T-helper 1 cell treated with Interleukin-12 subunit alpha and Interleukin-12 subunit beta and Interleukin-4 antibody, amounts not matched to agents 30 μg/mL and 1 μg/mL, for 36 hours (primary cell): ENCODE results near the gene PHF24.
"Not testable (repeated sequence)": the region's sequence is repeated elsewhere in the genome, so short reads cannot be mapped to it uniquely, and the experiment has no call there.

Experiments
- H3K27ac Mint-ChIP-seq: one replicate; pipeline ENCODE4 v1.8.0; 2021; ENCODE audit warnings: mild to moderate bottlenecking, mixed read lengths
- H3K27me3 Mint-ChIP-seq: one replicate; pipeline ENCODE4 v1.8.0; 2021; ENCODE audit warnings: low read depth, mixed read lengths
- H3K36me3 Mint-ChIP-seq: one replicate; pipeline ENCODE4 v1.8.0; 2021; ENCODE audit warnings: low read depth, mixed read lengths
- H3K4me1 Mint-ChIP-seq: one replicate; pipeline ENCODE4 v1.8.0; 2021; ENCODE audit warnings: low read depth, mixed read lengths
- H3K4me3 Mint-ChIP-seq: one replicate; pipeline ENCODE4 v1.8.0; 2021; ENCODE audit warnings: mild to moderate bottlenecking, moderate library complexity, mixed read lengths
- H3K9me3 Mint-ChIP-seq: one replicate; pipeline ENCODE4 v1.8.0; 2021; ENCODE audit warnings: mixed read lengths

Gene PHF24

DNA sequence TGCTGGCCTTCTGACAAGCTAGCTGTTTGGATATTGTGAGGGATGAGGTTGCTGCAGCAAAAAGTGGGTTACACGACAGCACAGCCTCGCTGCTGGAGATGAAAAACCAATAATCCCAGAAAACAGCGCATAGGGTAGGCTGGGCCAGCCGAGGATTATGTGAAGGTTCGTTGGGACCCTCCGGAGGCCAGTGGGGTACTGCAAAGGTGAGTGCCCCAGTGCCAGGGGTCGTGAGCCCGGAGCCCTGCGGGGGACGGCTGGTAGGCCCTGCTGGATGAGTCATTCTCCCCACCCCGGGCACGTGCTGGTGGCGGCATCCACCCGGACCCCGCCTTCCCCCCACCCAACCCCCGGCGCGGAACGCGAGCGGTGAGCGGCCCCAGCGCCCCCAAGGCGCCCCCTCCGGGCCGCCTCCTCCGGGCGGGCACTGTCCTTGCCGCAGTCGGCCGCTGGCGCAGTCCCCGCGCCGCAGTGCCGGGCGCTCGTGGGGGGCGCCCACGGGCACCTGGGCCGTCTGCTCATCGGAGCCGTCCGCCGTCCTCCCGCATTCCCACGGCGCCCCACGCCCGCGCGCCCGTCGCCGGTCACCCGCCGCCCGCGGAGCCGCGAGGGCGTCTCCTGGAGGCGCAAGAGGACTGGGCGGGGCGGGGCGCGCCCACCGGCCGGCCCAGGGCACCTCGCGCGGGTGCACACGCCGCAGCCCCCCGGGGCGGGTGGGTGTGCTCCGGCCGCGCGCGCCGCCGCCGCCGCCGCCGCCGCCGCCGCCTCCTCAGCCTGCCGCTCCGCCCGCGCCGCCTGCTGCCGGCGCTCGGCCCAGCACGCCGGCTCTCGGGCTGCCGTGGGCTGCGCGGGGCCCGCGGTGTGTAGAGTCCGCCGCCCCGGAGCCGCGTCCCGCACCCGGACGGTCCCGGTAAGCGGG, at the start of gene PHF24:
PHF24 (plus strand) TSS at position 794 of the 919 bp plus-strand sequence. CDS start 13,014 bp downstream, outside the sequence.
- Mint-ChIP-seq H3K4me3 (peak within 1 kb of the TSS; percentile 16), H3K4me1 (peaks cover 9% of the 10 kb centered on the region), H3K9me3 (no peaks in the 10 kb centered on the region), H3K27ac (no peak within 1 kb of the TSS), H3K27me3 (peaks cover 72% of the 10 kb centered on the region), H3K36me3 (no peaks in the 10 kb centered on the region)

DNA sequence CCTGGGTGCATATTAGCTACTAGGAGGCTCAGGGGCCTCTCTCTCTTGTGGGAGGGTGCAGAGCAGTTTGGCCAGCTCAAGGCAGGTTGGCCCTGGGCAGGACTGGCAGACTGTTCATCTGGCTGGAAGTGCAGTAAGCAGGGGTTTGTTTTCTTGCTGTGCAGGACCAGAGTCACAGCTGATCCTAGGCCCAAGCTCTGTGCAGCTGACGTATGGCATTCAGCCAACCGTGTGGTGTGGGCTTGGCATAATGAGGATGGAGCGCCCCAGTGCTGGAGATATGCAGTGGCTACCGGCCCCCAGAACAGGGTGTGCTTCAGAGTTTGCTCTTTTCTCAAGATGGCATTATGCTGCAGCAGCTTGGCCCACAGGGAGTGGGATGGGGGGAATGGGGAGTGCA, 31.0 kb upstream of the PHF24 start:
- Mint-ChIP-seq H3K36me3 (peaks cover 5% of the 10 kb centered on the region), H3K9me3 (peaks cover 16% of the 10 kb centered on the region), H3K4me1 (peaks cover 2% of the 10 kb centered on the region), H3K4me3 (no peak overlapping the region), H3K27me3 (peaks cover 17% of the 10 kb centered on the region), H3K27ac (no peak overlapping the region)

DNA sequence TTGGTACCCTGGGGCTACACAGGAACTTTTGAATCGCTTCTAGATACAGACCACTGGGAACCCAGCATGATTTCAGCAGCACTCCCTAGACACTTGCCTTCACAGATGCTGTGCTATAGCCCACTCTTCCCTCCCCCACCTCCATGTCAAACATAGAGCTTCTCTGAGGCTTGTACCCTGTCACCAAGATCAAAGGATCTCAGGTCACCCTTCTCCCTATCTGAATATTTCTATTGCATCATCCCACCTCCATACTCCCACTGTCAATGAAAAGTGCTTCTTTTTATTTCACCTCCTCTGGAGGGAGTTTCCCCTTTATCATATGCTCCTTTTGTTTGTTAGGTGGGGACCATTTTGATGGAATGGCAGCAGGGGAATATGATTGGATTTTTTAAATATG, 29.2 kb upstream of the PHF24 start:
- Mint-ChIP-seq H3K4me3 (no peak overlapping the region), H3K27ac (no peak overlapping the region), H3K27me3 (peaks cover 17% of the 10 kb centered on the region), H3K36me3 (peaks cover 5% of the 10 kb centered on the region), H3K4me1 (peaks cover 2% of the 10 kb centered on the region), H3K9me3 (peaks cover 16% of the 10 kb centered on the region)

DNA sequence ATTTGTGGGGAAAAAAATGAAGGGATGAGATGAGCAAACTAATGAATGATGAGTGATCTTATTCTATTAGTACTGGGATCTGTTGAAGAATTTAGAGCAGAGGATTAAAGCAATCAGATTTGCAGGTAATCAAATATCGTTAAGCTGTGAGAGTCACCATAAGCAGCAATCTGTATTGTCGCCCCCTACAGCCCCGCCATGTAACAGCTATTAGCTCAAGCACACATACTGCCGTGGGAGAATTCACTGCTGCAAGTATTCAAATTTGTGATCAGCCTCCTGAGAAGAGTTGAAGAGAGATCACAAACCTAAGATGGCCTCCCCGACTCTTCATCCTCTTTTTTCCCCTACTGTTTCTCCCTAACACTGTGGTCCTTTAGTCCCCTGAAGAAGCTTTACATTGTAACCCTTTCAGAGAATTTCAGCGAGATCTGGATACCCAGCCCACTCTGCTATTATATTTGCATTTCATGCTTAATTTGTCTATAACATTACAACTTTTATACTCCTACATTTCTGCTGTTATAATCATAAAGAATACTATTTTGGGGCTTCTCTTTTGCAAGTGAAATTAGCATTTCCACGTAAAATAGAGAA, 28.5 kb upstream of the PHF24 start:
- H3K27me3 Mint-ChIP-seq = peaks cover 17% of the 10 kb centered on the region
- H3K4me1 Mint-ChIP-seq = peaks cover 2% of the 10 kb centered on the region
- H3K9me3 Mint-ChIP-seq = peaks cover 13% of the 10 kb centered on the region
- no peak overlapping the region for H3K4me3 Mint-ChIP-seq
- H3K36me3 Mint-ChIP-seq = peaks cover 5% of the 10 kb centered on the region
- no peak overlapping the region for H3K27ac Mint-ChIP-seq

- H3K36me3 Mint-ChIP-seq, H3K4me1 Mint-ChIP-seq, H3K27me3 Mint-ChIP-seq, H3K9me3 Mint-ChIP-seq, H3K4me3 Mint-ChIP-seq, H3K27ac Mint-ChIP-seq: not testable (repeated sequence)
These were observed 18.1 kb upstream of the PHF24 start for GRCh38 chr9:34939989-34940388.

GRCh38 chr9:34948451-34948850, 9.6 kb upstream of the PHF24 start:
- H3K4me3 Mint-ChIP-seq = no peak overlapping the region
- no peaks in the 10 kb centered on the region for H3K4me1 Mint-ChIP-seq
- H3K9me3 Mint-ChIP-seq = no peaks in the 10 kb centered on the region
- H3K36me3 Mint-ChIP-seq = no peaks in the 10 kb centered on the region
- no peak overlapping the region for H3K27ac Mint-ChIP-seq
- H3K27me3 Mint-ChIP-seq = peaks cover 38% of the 10 kb centered on the region

GRCh38 chr9:34954225-34954624, 3.9 kb upstream of the PHF24 start:
- H3K4me1 Mint-ChIP-seq = no peaks in the 10 kb centered on the region
- H3K4me3 Mint-ChIP-seq = no peak overlapping the region
- H3K9me3 Mint-ChIP-seq = no peaks in the 10 kb centered on the region
- peaks cover 69% of the 10 kb centered on the region for H3K27me3 Mint-ChIP-seq
- no peak overlapping the region for H3K27ac Mint-ChIP-seq
- no peaks in the 10 kb centered on the region for H3K36me3 Mint-ChIP-seq

DNA sequence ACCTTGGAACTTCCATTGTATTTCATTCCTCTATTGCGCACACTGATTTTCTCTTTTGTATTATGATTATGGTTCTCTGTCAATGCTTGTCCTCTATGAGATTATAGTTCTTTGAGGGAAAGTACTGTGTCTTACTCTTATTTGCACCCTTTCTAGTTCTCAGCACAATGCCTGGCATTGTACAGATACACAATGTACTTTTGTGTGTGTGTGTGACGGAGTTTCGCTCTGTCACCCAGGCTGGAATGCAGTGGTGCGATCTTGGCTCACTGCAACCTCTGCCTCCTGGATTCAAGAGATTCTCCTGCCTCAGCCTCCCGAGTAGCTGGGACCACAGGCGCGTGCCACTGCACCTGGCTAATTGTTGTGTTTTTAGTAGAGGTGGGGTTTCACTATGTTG, 2.0 kb upstream of the PHF24 start:
- not testable (repeated sequence) for H3K36me3 Mint-ChIP-seq, H3K4me3 Mint-ChIP-seq, H3K4me1 Mint-ChIP-seq, H3K27ac Mint-ChIP-seq, H3K9me3 Mint-ChIP-seq
- H3K27me3 Mint-ChIP-seq = peaks cover 81% of the 10 kb centered on the region

DNA sequence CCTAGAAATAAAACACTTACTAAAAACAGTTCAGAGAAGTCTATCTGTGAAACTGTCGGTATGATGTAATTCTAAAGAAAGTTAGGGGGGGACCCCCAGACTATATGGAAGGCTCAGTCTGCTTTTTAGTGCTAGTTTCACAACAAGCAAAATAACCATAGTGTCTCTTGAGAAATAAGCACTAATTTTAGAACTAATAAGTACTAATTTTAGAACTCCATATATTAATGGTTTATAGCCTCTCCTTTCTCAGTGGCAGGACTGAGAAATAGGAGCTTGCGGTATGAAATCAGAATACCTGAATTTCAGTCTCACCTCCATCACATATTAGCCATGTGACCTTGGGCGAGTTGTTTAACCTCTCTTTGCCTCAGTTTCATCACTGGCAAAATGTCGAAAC, 1.4 kb upstream of the PHF24 start:
- Mint-ChIP-seq H3K27ac (no peak overlapping the region), H3K4me3 (no peak overlapping the region), H3K4me1 (peaks cover 1% of the 10 kb centered on the region), H3K9me3 (no peaks in the 10 kb centered on the region), H3K27me3 (peaks cover 79% of the 10 kb centered on the region), H3K36me3 (no peaks in the 10 kb centered on the region)

DNA sequence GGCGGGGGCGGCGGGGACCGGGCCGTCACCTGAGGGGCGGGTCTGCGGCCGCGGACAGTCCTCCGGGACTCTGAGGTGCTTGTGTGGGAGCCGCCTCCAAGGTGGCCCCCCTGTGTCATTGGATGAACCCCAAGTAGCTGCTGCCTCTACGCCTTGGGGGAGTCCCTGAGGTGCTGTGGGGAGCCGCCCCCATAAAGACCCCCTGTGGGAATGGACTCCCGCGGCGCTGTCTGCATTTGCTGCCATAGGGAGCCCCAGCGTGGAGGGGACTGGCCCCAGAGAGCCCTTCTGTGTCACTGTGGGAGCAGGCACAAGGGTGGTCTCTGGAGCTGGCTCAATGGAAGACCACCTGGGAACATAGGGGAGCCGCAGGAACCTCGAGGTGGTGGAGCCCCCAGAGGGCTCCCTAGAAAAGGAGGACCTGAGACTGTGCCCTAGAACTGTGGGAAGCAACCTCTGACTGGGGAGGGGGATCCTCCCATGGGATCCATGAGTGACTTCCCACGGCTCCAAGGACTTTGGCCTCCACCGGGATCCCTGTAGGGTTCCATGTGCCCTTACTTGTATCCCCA, 412 bp downstream of the PHF24 start:
- peaks cover 11% of the 10 kb centered on the region for H3K4me1 Mint-ChIP-seq
- H3K27ac Mint-ChIP-seq = no peak overlapping the region
- H3K4me3 Mint-ChIP-seq = no peak overlapping the region
- peaks cover 64% of the 10 kb centered on the region for H3K27me3 Mint-ChIP-seq
- H3K36me3 Mint-ChIP-seq = no peaks in the 10 kb centered on the region
- H3K9me3 Mint-ChIP-seq = no peaks in the 10 kb centered on the region

- no peaks in the 10 kb centered on the region for H3K9me3 Mint-ChIP-seq
- H3K27me3 Mint-ChIP-seq = peaks cover 68% of the 10 kb centered on the region
- no peak overlapping the region for H3K27ac Mint-ChIP-seq
- H3K36me3 Mint-ChIP-seq = no peaks in the 10 kb centered on the region
- peaks cover 11% of the 10 kb centered on the region for H3K4me1 Mint-ChIP-seq
- no peak overlapping the region for H3K4me3 Mint-ChIP-seq
These were observed 1.4 kb downstream of the PHF24 start for GRCh38 chr9:34959461-34959860.

DNA sequence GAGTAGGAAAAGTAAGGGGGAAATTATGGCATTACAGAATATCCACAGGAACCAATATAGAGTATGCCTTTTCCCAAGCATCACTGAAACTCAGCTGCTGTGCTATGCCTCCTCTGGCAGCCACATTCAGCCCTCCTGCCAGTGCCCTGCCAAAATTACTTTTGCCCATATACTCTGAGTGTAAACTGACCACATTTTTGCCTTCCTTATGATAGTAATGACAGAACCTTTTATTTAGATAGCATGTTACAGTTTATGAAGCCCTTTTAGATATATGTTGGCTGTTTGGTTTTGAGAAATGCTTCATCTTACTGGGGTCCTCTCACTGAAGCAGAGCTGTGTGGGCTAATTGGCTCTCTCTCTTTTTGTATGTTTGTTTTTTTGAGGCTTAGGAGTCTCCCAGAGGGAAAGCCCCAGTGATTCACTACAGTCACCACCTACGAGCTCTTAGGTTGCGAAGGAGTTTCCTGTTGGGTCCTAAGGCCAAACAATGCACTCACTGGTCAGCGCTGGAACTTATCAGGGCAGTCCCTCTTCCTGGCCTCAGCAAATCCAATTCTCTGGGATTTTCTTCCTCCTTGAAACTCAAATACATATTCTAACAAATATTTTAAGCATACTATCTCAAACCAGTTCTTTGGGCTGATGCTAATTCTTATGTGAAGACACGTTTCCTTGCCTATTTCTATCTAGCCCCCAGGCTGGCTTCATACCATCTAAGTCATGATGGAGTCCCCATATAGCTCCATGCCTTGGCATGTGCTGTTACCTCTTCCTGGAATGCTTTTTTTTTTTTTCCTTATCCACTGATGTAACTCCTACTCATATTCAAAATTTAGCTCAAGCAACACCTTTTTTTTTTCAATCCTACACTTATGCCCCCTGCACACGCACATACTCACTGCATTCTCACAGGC, 3.7 kb downstream of the PHF24 start:
- no peak overlapping the region for H3K27ac Mint-ChIP-seq
- no peak overlapping the region for H3K4me3 Mint-ChIP-seq
- H3K36me3 Mint-ChIP-seq = no peaks in the 10 kb centered on the region
- peaks cover 66% of the 10 kb centered on the region for H3K27me3 Mint-ChIP-seq
- peaks cover 11% of the 10 kb centered on the region for H3K4me1 Mint-ChIP-seq
- H3K9me3 Mint-ChIP-seq = no peaks in the 10 kb centered on the region

DNA sequence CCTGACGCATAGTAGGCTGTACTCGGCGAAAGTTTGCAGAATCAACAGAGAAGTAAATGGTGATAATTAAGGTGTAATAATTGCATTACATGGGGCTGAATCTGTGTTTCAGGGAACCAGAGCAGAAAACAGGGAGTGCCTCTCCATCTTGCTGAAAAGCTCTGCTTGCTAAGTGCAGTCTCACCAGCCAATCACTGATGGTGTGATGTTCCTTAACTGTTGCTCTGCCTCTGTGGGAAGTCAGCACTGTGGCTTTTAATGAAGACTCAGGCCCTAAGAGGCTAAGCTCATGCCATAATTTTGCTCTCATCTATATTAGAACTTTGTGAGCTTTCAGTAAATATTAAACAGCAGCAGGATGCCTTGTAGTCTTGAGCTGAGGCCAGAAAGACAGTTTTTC, 4.5 kb downstream of the PHF24 start:
- H3K27me3 Mint-ChIP-seq = peaks cover 65% of the 10 kb centered on the region
- no peak overlapping the region for H3K27ac Mint-ChIP-seq

GRCh38 chr9:34963552-34963951, 5.5 kb downstream of the PHF24 start:
- Mint-ChIP-seq H3K4me3 (no peak overlapping the region), H3K4me1 (peaks cover 11% of the 10 kb centered on the region), H3K9me3 (no peaks in the 10 kb centered on the region), H3K36me3 (no peaks in the 10 kb centered on the region), H3K27ac (no peak overlapping the region), H3K27me3 (peaks cover 74% of the 10 kb centered on the region)

More for the DNA sequence above, 4.5 kb downstream of the PHF24 start:
- Mint-ChIP-seq H3K4me1 (peaks cover 11% of the 10 kb centered on the region), H3K36me3 (no peaks in the 10 kb centered on the region), H3K4me3 (no peak overlapping the region), H3K9me3 (no peaks in the 10 kb centered on the region)
